Liver (tissue), 9 donors: ENCODE data around the gene NXPH4. TPM values are rescaled to one million over a fixed set of nuclear protein-coding genes. Genes with fewer than 3 reads are reported as not detected.

ENCODE experiments used
- DNase-seq: peaks from one replicate; pipeline ENCODE4 v3.0.0-alpha.2; 2017; ENCODE audit warnings: low spot score
- H3K27ac ChIP-seq, 2 donors: one replicate each; pipeline ENCODE4 v1.7.0; 2013; ENCODE audit warnings: inconsistent platforms in 2 of 2, low read length in 2 of 2, control low read depth in 1 of 2, low read depth in 1 of 2, mild to moderate bottlenecking in 1 of 2
- H3K27me3 ChIP-seq, 4 donors: one replicate each; pipeline versions ENCODE4 v1.6.1 to v1.7.0; 2013; ENCODE audit warnings: low read length in 3 of 4, inconsistent platforms in 1 of 4, mild to moderate bottlenecking in 1 of 4, moderate library complexity in 1 of 4; ENCODE audit not compliant: control insufficient read depth in 4 of 4, insufficient read depth in 4 of 4
- H3K36me3 ChIP-seq, 4 donors: one replicate each; pipeline versions ENCODE4 v1.6.1 to v1.7.0; 2013; ENCODE audit warnings: low read length in 3 of 4, mild to moderate bottlenecking in 3 of 4, low read depth in 1 of 4, moderate library complexity in 1 of 4; ENCODE audit not compliant: control insufficient read depth in 4 of 4, insufficient read depth in 3 of 4
- H3K4me1 ChIP-seq, 4 donors: one replicate each; pipeline versions ENCODE4 v1.6.1 to v1.7.0; 2013; ENCODE audit warnings: low read length in 3 of 4, mild to moderate bottlenecking in 3 of 4, moderate library complexity in 1 of 4; ENCODE audit not compliant: control insufficient read depth in 4 of 4, insufficient read depth in 4 of 4
- H3K4me3 ChIP-seq, 3 donors: one replicate each; pipeline versions ENCODE4 v1.6.1 to v1.7.0; 2013; ENCODE audit warnings: low read length in 3 of 3, control low read depth in 1 of 3, low read depth in 1 of 3, mild to moderate bottlenecking in 1 of 3
- H3K9ac ChIP-seq, 2 donors: one replicate each; pipeline ENCODE4 v1.7.0; 2013; ENCODE audit warnings: low read length in 2 of 2, mild to moderate bottlenecking in 2 of 2, moderate library complexity in 2 of 2, control low read depth in 1 of 2, low read depth in 1 of 2
- H3K9me3 ChIP-seq, 4 donors: one replicate each; pipeline versions ENCODE4 v1.6.1 to v1.7.0; 2013; ENCODE audit warnings: low read length in 3 of 4; ENCODE audit not compliant: control insufficient read depth in 4 of 4
- EGR1 ChIP-seq, 2 donors: IDR thresholded peaks; 2 replicates each; pipeline ENCODE4 v1.6.1; 2016 to 2018; ENCODE audit warnings: antibody characterized with exemption in 2 of 2, low read depth in 2 of 2
- FOXA1 ChIP-seq: IDR thresholded peaks from 2 replicates; pipeline ENCODE4 v1.6.1; 2016; ENCODE audit warnings: antibody characterized with exemption
- FOXA2 ChIP-seq: IDR thresholded peaks from 2 replicates; pipeline ENCODE4 v1.6.1; 2016; ENCODE audit warnings: antibody characterized with exemption
- GABPA ChIP-seq, 2 donors: IDR thresholded peaks in 1 of 2; conservative IDR thresholded peaks in 1 of 2; 2 replicates each; pipeline ENCODE4 v1.6.1; 2016; ENCODE audit warnings: antibody characterized with exemption in 2 of 2, mild to moderate bottlenecking in 1 of 2, moderate library complexity in 1 of 2
- HNF4A ChIP-seq, 2 donors: conservative IDR thresholded peaks; 2 replicates each; pipeline ENCODE4 v1.6.1; 2016; ENCODE audit warnings: antibody characterized with exemption in 2 of 2, mild to moderate bottlenecking in 2 of 2
- HNF4G ChIP-seq: IDR thresholded peaks from 2 replicates; pipeline ENCODE4 v1.6.1; 2016; ENCODE audit warnings: antibody characterized with exemption
- JUND ChIP-seq, 2 donors: IDR thresholded peaks; 2 replicates each; pipeline ENCODE4 v1.6.1; 2016; ENCODE audit warnings: antibody characterized with exemption in 2 of 2
- NR2F2 ChIP-seq: IDR thresholded peaks from 2 replicates; pipeline ENCODE4 v1.6.1; 2016; ENCODE audit warnings: antibody characterized with exemption
- RAD21 ChIP-seq, 2 donors: IDR thresholded peaks; 2 replicates each; pipeline ENCODE4 v1.6.1; 2016; ENCODE audit warnings: antibody characterized with exemption in 2 of 2, mild to moderate bottlenecking in 2 of 2
- RXRA ChIP-seq, 2 donors: IDR thresholded peaks; 2 replicates each; pipeline ENCODE4 v1.6.1; 2017 to 2018; ENCODE audit warnings: antibody characterized with exemption in 2 of 2, mild to moderate bottlenecking in 1 of 2
- SP1 ChIP-seq: IDR thresholded peaks from 2 replicates; pipeline ENCODE4 v1.6.1; 2018; ENCODE audit warnings: antibody characterized with exemption, mild to moderate bottlenecking
- TAF1 ChIP-seq: conservative IDR thresholded peaks from 2 replicates; pipeline ENCODE4 v1.6.1; 2016; ENCODE audit warnings: antibody characterized with exemption, mild to moderate bottlenecking
- YY1 ChIP-seq: IDR thresholded peaks from 2 replicates; pipeline ENCODE4 v1.6.1; 2016; ENCODE audit warnings: antibody characterized with exemption, mild to moderate bottlenecking
- WGBS: extraction: QIAGEN DNeasy Blood & Tissue Kit; methylation state at CpG from one replicate; pipeline ENCODE4 v1.1.7; 2013; 5-methylcytosine and 5-hydroxymethylcytosine counted together
- polyA plus RNA-seq, 2 donors: library from polyadenylated mRNA; stranded (reverse) in 1 of 2; unstranded in 1 of 2; fragments of 200-250 nt in 1 of 2; fragments of >200 nt in 1 of 2; fragmentation: Nextera tagmentation in 1 of 2; extraction: Ambion mirVana in 1 of 2; gene quantifications; one replicate each; pipeline versions ENCODE4 v1.2.1 to v1.2.3, GENCODE V29; 2013 to 2015
- total RNA-seq, 2 donors: library from RNA; depleted of rRNA; stranded (reverse); fragments of >200 nt; gene quantifications; one replicate each; pipeline ENCODE4 v1.2.3, GENCODE V29; 2014
- TF ChIP-seq, protein P1 (sequence below): IDR thresholded peaks from 2 replicates; pipeline ENCODE4 v1.6.1; 2016; ENCODE audit warnings: antibody characterized with exemption
- TF ChIP-seq, protein P2 (sequence below): IDR thresholded peaks from 2 replicates; pipeline ENCODE4 v1.6.1; 2016; ENCODE audit warnings: antibody characterized with exemption
- TF ChIP-seq, protein P3 (sequence below): IDR thresholded peaks from 2 replicates; pipeline ENCODE4 v1.6.1; 2016; ENCODE audit warnings: antibody characterized with exemption, mild to moderate bottlenecking
- TF ChIP-seq, protein P4 (sequence below): IDR thresholded peaks from 2 replicates; pipeline ENCODE4 v1.6.1; 2016; ENCODE audit warnings: antibody characterized with exemption
- donor health status: healthy.
- donor health status: healthy.
- donor health status: healthy.
- donor health status: healthy.
- donor health status: healthy.

Gene NXPH4
- total and polyA plus RNA-seq, 4 donors: 0.15 TPM; not detected in 3

DNA sequence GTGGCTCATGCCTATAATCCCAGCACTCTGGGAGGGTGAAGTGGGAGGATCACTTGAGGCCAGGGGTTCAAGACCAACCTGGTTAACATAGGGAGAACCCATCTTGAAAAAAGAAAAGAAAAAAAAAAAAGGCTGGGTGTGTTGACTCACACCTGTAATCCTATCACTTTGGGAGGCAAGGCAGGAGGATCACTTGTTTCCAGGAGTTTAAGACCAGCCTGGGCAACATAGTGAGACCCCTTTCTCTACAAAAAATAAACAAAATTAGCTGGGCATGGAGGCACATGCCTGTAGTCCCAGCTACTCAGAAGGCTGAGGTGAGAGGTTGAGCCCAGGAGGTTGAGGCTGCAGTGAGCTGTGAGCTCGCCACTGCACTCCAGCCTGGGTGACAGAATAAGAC, 46.2 kb upstream of the NXPH4 start:
- Histone ChIP-seq H3K4me1 (no peaks in the 10 kb centered on the region), H3K9ac (no peak overlapping the region), H3K9me3 (no peaks in the 10 kb centered on the region), H3K4me3 (no peak overlapping the region), H3K27me3 (no peaks in the 10 kb centered on the region), H3K27ac (no peak overlapping the region), H3K36me3 (peaks cover 28 to 89% (median 50%) of the 10 kb centered on the region in 4 donors)
- TF ChIP-seq JUND (IDR thresholded peaks at IDR 0.05) (no peak), NR2F2 (no peak), HNF4G (no peak), TAF1 (no peak), RAD21 (IDR thresholded peaks at IDR 0.05) (no peak), EGR1 (IDR thresholded peaks at IDR 0.05; ENCODE audit: low read depth in 2 of 2) (no peak), YY1 (no peak), HNF4A (conservative IDR thresholded peaks at IDR 0.05) (no peak), FOXA2 (no peak), RXRA (IDR thresholded peaks at IDR 0.05) (no peak), GABPA (IDR thresholded peaks at IDR 0.05 in 1 of 2, conservative IDR thresholded peaks at IDR 0.05 in 1 of 2) (no peak), FOXA1 (no peak), SP1 (no peak)
- TF ChIP-seq, protein P1, sequence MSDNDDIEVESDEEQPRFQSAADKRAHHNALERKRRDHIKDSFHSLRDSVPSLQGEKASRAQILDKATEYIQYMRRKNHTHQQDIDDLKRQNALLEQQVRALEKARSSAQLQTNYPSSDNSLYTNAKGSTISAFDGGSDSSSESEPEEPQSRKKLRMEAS: no peak
- TF ChIP-seq, protein P2, sequence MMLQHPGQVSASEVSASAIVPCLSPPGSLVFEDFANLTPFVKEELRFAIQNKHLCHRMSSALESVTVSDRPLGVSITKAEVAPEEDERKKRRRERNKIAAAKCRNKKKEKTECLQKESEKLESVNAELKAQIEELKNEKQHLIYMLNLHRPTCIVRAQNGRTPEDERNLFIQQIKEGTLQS: no peak
- TF ChIP-seq, protein P3, sequence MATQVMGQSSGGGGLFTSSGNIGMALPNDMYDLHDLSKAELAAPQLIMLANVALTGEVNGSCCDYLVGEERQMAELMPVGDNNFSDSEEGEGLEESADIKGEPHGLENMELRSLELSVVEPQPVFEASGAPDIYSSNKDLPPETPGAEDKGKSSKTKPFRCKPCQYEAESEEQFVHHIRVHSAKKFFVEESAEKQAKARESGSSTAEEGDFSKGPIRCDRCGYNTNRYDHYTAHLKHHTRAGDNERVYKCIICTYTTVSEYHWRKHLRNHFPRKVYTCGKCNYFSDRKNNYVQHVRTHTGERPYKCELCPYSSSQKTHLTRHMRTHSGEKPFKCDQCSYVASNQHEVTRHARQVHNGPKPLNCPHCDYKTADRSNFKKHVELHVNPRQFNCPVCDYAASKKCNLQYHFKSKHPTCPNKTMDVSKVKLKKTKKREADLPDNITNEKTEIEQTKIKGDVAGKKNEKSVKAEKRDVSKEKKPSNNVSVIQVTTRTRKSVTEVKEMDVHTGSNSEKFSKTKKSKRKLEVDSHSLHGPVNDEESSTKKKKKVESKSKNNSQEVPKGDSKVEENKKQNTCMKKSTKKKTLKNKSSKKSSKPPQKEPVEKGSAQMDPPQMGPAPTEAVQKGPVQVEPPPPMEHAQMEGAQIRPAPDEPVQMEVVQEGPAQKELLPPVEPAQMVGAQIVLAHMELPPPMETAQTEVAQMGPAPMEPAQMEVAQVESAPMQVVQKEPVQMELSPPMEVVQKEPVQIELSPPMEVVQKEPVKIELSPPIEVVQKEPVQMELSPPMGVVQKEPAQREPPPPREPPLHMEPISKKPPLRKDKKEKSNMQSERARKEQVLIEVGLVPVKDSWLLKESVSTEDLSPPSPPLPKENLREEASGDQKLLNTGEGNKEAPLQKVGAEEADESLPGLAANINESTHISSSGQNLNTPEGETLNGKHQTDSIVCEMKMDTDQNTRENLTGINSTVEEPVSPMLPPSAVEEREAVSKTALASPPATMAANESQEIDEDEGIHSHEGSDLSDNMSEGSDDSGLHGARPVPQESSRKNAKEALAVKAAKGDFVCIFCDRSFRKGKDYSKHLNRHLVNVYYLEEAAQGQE: no peak
- TF ChIP-seq, protein P4, sequence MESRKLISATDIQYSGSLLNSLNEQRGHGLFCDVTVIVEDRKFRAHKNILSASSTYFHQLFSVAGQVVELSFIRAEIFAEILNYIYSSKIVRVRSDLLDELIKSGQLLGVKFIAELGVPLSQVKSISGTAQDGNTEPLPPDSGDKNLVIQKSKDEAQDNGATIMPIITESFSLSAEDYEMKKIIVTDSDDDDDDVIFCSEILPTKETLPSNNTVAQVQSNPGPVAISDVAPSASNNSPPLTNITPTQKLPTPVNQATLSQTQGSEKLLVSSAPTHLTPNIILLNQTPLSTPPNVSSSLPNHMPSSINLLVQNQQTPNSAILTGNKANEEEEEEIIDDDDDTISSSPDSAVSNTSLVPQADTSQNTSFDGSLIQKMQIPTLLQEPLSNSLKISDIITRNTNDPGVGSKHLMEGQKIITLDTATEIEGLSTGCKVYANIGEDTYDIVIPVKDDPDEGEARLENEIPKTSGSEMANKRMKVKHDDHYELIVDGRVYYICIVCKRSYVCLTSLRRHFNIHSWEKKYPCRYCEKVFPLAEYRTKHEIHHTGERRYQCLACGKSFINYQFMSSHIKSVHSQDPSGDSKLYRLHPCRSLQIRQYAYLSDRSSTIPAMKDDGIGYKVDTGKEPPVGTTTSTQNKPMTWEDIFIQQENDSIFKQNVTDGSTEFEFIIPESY: no peak
- DNase-seq: no peak
- WGBS: 85% methylated on average over 1 of the region's 1 CpG

DNA sequence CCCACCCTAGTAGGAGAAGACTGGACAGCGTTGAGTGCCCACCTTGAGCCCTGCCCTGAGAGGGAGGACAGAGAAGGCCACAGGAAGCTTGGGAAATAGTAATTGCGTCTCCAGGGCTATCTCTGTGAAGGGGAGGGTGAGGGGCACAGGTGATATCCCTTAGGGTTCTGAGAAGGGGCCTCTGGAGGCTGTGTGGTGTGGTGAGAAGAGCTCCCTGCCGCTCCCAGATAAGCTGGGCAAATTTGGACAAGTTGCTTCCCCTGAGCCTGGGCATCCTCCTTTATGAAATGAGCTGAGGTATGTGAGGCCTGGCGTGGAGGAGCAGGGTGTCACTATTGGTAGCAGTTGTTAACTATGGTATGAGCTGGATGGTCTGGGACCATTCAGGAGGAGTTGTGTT, 45.7 kb upstream of the NXPH4 start:
- Histone ChIP-seq H3K27ac (no peak overlapping the region), H3K9ac (no peak overlapping the region), H3K4me1 (no peaks in the 10 kb centered on the region), H3K4me3 (no peak overlapping the region), H3K9me3 (no peaks in the 10 kb centered on the region), H3K36me3 (peaks cover 28 to 89% (median 49%) of the 10 kb centered on the region in 4 donors), H3K27me3 (no peaks in the 10 kb centered on the region)
- DNase-seq: no peak
- WGBS: 95% methylated on average over 4 of the region's 4 CpGs
- TF ChIP-seq, protein P3: no peak
- TF ChIP-seq HNF4A (conservative IDR thresholded peaks at IDR 0.05): no peak
- no peak for TF ChIP-seq HNF4G
- TF ChIP-seq EGR1 (IDR thresholded peaks at IDR 0.05; ENCODE audit: low read depth in 2 of 2): no peak
- no peak for TF ChIP-seq FOXA2
- TF ChIP-seq, protein P1: no peak
- no peak for TF ChIP-seq YY1
- TF ChIP-seq RXRA (IDR thresholded peaks at IDR 0.05): no peak
- no peak for TF ChIP-seq SP1
- TF ChIP-seq RAD21 (IDR thresholded peaks at IDR 0.05): no peak
- TF ChIP-seq JUND (IDR thresholded peaks at IDR 0.05): no peak
- no peak for TF ChIP-seq GABPA (IDR thresholded peaks at IDR 0.05 in 1 of 2, conservative IDR thresholded peaks at IDR 0.05 in 1 of 2)
- TF ChIP-seq, protein P4: no peak
- no peak for TF ChIP-seq NR2F2
- TF ChIP-seq, protein P2: no peak
